ENCODE measurements around the gene TNS4.
A peak's percentile ranks its signal among the peaks of the same experiment; 100 is the strongest.

Gene TNS4

DNA sequence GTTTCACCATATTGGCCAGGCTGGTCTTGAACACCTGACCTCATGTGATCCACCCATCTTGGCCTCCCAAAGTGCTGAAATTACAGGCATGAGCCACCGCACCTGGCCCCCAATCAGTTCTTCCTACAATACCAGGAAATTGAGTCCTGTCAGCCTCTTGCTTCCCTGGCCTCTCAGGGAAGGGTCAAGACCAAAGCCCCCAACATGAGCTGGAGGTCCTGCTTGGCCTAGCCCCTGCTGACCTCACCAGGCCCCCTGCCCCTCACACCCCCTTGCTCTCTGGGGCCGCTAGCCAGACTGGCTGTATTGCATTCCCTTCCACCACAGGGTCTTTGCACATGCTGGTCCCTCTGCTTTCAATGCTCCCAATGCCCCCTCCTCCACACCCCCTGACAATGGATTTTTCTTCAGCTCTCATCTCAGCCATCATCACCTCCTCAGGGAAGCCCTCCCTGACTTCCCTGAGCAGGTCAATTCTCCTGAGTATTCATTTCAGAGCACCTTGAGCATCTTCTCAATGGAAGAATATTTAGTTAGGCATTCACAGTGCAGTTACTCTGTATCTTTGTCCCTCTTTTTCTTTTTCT lies 34.0 kb downstream of the TNS4 start:
- Histone ChIP-seq H3K4me2 (ENCODE audit: insufficient read depth, low read length, poor library complexity, severe bottlenecking) (no peak overlapping the region), H3K4me1 (ENCODE audit: control insufficient read depth in 2 of 2, insufficient read depth in 1 of 2, low read depth in 1 of 2, low read length in 2 of 2) (peaks cover 3 to 11% of the 10 kb centered on the region in 2 donors), H2BK15ac (ENCODE audit: low read length) (peak overlapping the region; percentile 54), H2AK5ac (ENCODE audit: low read depth, low read length) (no peak overlapping the region), H3K18ac (ENCODE audit: low read length) (no peak overlapping the region), H3K9ac (ENCODE audit: low read depth, low read length, poor library complexity) (no peak overlapping the region), H3K14ac (ENCODE audit: low read length) (no peak overlapping the region), H2AFZ (ENCODE audit: low read length) (no peak overlapping the region), H4K91ac (ENCODE audit: low read depth, low read length, poor library complexity) (no peak overlapping the region), H3K36me3 (replicated peaks in 1 of 2; ENCODE audit: control insufficient read depth in 2 of 2, insufficient read depth in 2 of 2, low read length in 2 of 2) (no peaks in the 10 kb centered on the region), H3K9me3 (replicated peaks in 1 of 2; ENCODE audit: control insufficient read depth in 2 of 2, insufficient read depth in 1 of 2, low read depth in 1 of 2, low read length in 2 of 2) (peaks cover 3 to 8% of the 10 kb centered on the region in 2 donors), H4K8ac (ENCODE audit: low read depth, low read length) (no peak overlapping the region), H3K4me3 (ENCODE audit: low read length in 2 of 2) (peak overlapping the region in 1 of 2 donors; percentile 29), H3K23ac (ENCODE audit: low read depth, low read length, poor library complexity) (no peak overlapping the region), H3K27ac (replicated peaks; ENCODE audit: low read length) (no peak overlapping the region), H2BK5ac (ENCODE audit: low read length) (no peak overlapping the region), H3K27me3 (ENCODE audit: control insufficient read depth in 3 of 3, insufficient read depth in 3 of 3, low read depth in 1 of 3, low read length in 3 of 3) (no peaks in the 10 kb centered on the region), H3K79me1 (ENCODE audit: low read depth, low read length) (no peaks in the 10 kb centered on the region), H2BK120ac (ENCODE audit: low read depth, low read length) (no peak overlapping the region), H3K4ac (ENCODE audit: low read length) (no peak overlapping the region), H2BK12ac (ENCODE audit: low read length) (no peak overlapping the region)
- WGBS, 2 donors (ENCODE audit: extremely low coverage in 2 of 2, insufficient read length in 2 of 2, insufficient replicate concordance in 1 of 2): no CpG with 5 or more reads among the region's 2 CpGs
- DNase-seq (ENCODE audit: low spot score): no peak

DNA sequence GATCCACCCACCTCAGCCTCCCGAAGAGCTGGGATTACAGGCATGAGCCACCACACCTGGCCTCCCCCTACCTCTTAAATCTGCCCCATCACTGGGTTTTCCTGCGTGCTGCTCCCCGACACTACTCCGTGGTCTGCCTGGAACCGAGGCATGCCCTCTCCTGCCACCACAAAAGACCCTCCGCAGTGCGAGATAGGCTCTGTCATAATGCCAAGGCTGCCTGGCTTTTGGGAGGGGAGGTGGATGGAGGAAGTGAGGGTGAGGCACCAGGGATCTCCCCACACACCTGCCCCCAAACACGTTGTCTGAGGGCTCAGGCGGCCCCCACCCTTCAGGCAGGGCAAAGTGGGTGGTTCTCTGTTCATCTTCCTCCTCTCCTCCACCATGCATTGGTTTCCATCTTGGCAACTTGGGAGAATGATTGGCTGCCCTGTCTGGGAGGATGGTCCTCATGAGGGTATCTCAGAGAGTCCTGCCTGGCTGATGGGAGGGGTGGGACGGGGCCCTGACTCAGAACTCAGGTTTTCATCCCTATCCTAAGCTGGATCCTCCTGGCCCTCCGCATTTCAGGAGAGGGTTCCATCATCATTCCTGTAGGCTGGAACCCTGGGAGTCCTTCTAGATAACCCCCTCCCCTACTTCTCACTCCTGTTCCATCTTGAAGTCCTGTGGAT lies 35.0 kb downstream of the TNS4 start:
- H2AFZ ChIP-seq (ENCODE audit: low read length): no peak overlapping the region

DNA sequence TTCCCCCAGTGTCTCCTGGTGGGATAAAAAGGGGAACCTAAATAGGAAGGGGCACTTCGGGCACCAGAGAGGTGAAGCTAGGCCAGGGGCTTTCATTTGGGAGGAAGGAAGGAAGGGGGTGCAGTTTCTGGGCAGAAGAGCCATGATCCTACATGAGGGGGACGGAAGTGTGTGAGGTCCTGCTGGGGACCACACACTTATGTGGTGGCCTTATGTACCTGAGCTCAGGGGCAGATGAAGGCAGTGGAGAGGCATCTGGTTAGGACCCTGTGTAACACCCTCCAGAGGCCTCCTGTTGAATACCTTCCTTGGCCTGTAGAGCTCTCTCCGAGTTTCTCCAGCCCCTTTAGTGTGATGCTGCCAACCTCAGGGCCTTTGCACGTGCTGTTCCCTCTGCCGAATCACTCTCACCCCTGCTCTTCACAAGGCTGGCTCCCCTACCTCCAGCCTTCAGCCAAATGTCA lies 37.0 kb downstream of the TNS4 start:
- Histone ChIP-seq H3K4me2 (ENCODE audit: insufficient read depth, low read length, poor library complexity, severe bottlenecking) (no peak overlapping the region), H3K23ac (ENCODE audit: low read depth, low read length, poor library complexity) (no peak overlapping the region), H3K14ac (ENCODE audit: low read length) (no peak overlapping the region), H3K4me1 (ENCODE audit: control insufficient read depth in 2 of 2, insufficient read depth in 1 of 2, low read depth in 1 of 2, low read length in 2 of 2) (peaks cover 3 to 10% of the 10 kb centered on the region in 2 donors), H4K8ac (ENCODE audit: low read depth, low read length) (no peak overlapping the region), H2BK5ac (ENCODE audit: low read length) (peak overlapping the region; percentile 46), H3K9me3 (replicated peaks in 1 of 2; ENCODE audit: control insufficient read depth in 2 of 2, insufficient read depth in 1 of 2, low read depth in 1 of 2, low read length in 2 of 2) (peaks cover 0 to 2% of the 10 kb centered on the region in 2 donors), H3K18ac (ENCODE audit: low read length) (no peak overlapping the region), H2AK5ac (ENCODE audit: low read depth, low read length) (peak overlapping the region; percentile 17), H3K27ac (replicated peaks; ENCODE audit: low read length) (no peak overlapping the region), H2BK12ac (ENCODE audit: low read length) (no peak overlapping the region), H2BK120ac (ENCODE audit: low read depth, low read length) (no peak overlapping the region), H3K4ac (ENCODE audit: low read length) (no peak overlapping the region), H3K79me1 (ENCODE audit: low read depth, low read length) (no peaks in the 10 kb centered on the region), H3K36me3 (replicated peaks in 1 of 2; ENCODE audit: control insufficient read depth in 2 of 2, insufficient read depth in 2 of 2, low read length in 2 of 2) (no peaks in the 10 kb centered on the region), H2BK15ac (ENCODE audit: low read length) (peak overlapping the region; percentile 73), H3K4me3 (ENCODE audit: low read length in 2 of 2) (no peak overlapping the region), H3K9ac (ENCODE audit: low read depth, low read length, poor library complexity) (no peak overlapping the region), H3K27me3 (ENCODE audit: control insufficient read depth in 3 of 3, insufficient read depth in 3 of 3, low read depth in 1 of 3, low read length in 3 of 3) (no peaks in the 10 kb centered on the region), H2AFZ (ENCODE audit: low read length) (no peak overlapping the region), H4K91ac (ENCODE audit: low read depth, low read length, poor library complexity) (no peak overlapping the region)
- no peak for DNase-seq (ENCODE audit: low spot score)
- WGBS, 2 donors (ENCODE audit: extremely low coverage in 2 of 2, insufficient read length in 2 of 2, insufficient replicate concordance in 1 of 2): no CpG with 5 or more reads among the region's 5 CpGs

More for the DNA sequence above, 35.0 kb downstream of the TNS4 start:
- peaks cover 3 to 14% of the 10 kb centered on the region in 2 donors for H3K4me1 ChIP-seq (ENCODE audit: control insufficient read depth in 2 of 2, insufficient read depth in 1 of 2, low read depth in 1 of 2, low read length in 2 of 2)
- peak overlapping the region; percentile 92 for H4K91ac ChIP-seq (ENCODE audit: low read depth, low read length, poor library complexity)
- no peak overlapping the region for H4K8ac ChIP-seq (ENCODE audit: low read depth, low read length)
- H3K4ac ChIP-seq (ENCODE audit: low read length): peak overlapping the region; percentile 89
- H2BK120ac ChIP-seq (ENCODE audit: low read depth, low read length): no peak overlapping the region
- no peak overlapping the region for H3K9ac ChIP-seq (ENCODE audit: low read depth, low read length, poor library complexity)
- H3K4me3 ChIP-seq (ENCODE audit: low read length in 2 of 2): no peak overlapping the region
- no peaks in the 10 kb centered on the region for H3K27me3 ChIP-seq (ENCODE audit: control insufficient read depth in 3 of 3, insufficient read depth in 3 of 3, low read depth in 1 of 3, low read length in 3 of 3)
- H3K14ac ChIP-seq (ENCODE audit: low read length): peak overlapping the region; percentile 38
- H3K36me3 ChIP-seq (replicated peaks in 1 of 2; ENCODE audit: control insufficient read depth in 2 of 2, insufficient read depth in 2 of 2, low read length in 2 of 2): no peaks in the 10 kb centered on the region
- no peak overlapping the region for H3K4me2 ChIP-seq (ENCODE audit: insufficient read depth, low read length, poor library complexity, severe bottlenecking)
- no CpG with 5 or more reads among the region's 11 CpGs for WGBS, 2 donors (ENCODE audit: extremely low coverage in 2 of 2, insufficient read length in 2 of 2, insufficient replicate concordance in 1 of 2)
- no peak overlapping the region for H3K27ac ChIP-seq (replicated peaks; ENCODE audit: low read length)
- peak overlapping the region; percentile 41 for H2BK12ac ChIP-seq (ENCODE audit: low read length)
- no peaks in the 10 kb centered on the region for H3K79me1 ChIP-seq (ENCODE audit: low read depth, low read length)
- H3K23ac ChIP-seq (ENCODE audit: low read depth, low read length, poor library complexity): peak overlapping the region; percentile 65
- H3K9me3 ChIP-seq (replicated peaks in 1 of 2; ENCODE audit: control insufficient read depth in 2 of 2, insufficient read depth in 1 of 2, low read depth in 1 of 2, low read length in 2 of 2): peaks cover 0 to 3% of the 10 kb centered on the region in 2 donors
- H2BK5ac ChIP-seq (ENCODE audit: low read length): no peak overlapping the region
- peak overlapping the region; percentile 58 for H2BK15ac ChIP-seq (ENCODE audit: low read length)
- DNase-seq (ENCODE audit: low spot score): no peak
- no peak overlapping the region for H2AK5ac ChIP-seq (ENCODE audit: low read depth, low read length)
- peak overlapping the region; percentile 71 for H3K18ac ChIP-seq (ENCODE audit: low read length)

DNA sequence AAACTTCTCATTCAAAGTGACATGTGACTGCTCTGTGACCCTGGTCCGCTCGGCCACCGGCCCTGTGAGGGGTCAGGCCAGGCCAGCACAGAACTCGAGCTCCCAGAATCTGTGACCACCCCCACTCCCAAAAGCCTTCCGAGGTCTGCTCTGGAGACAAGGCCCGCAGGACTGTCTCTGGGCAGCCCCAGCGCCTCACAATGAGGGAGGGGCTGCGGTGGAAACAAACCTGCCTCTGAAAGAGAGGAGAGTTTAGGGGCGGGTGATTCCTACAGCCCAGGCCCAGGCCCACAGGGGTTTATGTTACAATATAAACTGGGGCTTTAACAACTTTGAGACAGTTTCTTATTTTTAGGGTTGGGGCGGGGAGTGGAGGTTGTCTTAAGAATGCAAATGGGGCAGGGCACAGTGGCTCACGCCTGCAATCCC lies 38.3 kb downstream of the TNS4 start:
- no peak overlapping the region for H3K4me3 ChIP-seq (ENCODE audit: low read length in 2 of 2)
- H3K18ac ChIP-seq (ENCODE audit: low read length): no peak overlapping the region
- DNase-seq (ENCODE audit: low spot score): no peak

More for the DNA sequence above, 38.3 kb downstream of the TNS4 start:
- peak overlapping the region; percentile 95 for H2AFZ ChIP-seq (ENCODE audit: low read length)
- H3K14ac ChIP-seq (ENCODE audit: low read length): no peak overlapping the region
- no peak overlapping the region for H2BK5ac ChIP-seq (ENCODE audit: low read length)
- no peak overlapping the region for H3K23ac ChIP-seq (ENCODE audit: low read depth, low read length, poor library complexity)
- no peaks in the 10 kb centered on the region for H3K79me1 ChIP-seq (ENCODE audit: low read depth, low read length)
- no peak overlapping the region for H4K91ac ChIP-seq (ENCODE audit: low read depth, low read length, poor library complexity)
- H3K4ac ChIP-seq (ENCODE audit: low read length): no peak overlapping the region
- no peaks in the 10 kb centered on the region for H3K27me3 ChIP-seq (ENCODE audit: control insufficient read depth in 3 of 3, insufficient read depth in 3 of 3, low read depth in 1 of 3, low read length in 3 of 3)
- H2AK5ac ChIP-seq (ENCODE audit: low read depth, low read length): no peak overlapping the region
- peaks cover 10% of the 10 kb centered on the region in 2 donors for H3K4me1 ChIP-seq (ENCODE audit: control insufficient read depth in 2 of 2, insufficient read depth in 1 of 2, low read depth in 1 of 2, low read length in 2 of 2)
- no peak overlapping the region for H2BK120ac ChIP-seq (ENCODE audit: low read depth, low read length)
- WGBS, 2 donors (ENCODE audit: extremely low coverage in 2 of 2, insufficient read length in 2 of 2, insufficient replicate concordance in 1 of 2): no CpG with 5 or more reads among the region's 11 CpGs
- peaks cover 0 to 3% of the 10 kb centered on the region in 2 donors for H3K36me3 ChIP-seq (replicated peaks in 1 of 2; ENCODE audit: control insufficient read depth in 2 of 2, insufficient read depth in 2 of 2, low read length in 2 of 2)
- H3K27ac ChIP-seq (replicated peaks; ENCODE audit: low read length): no peak overlapping the region
- H2BK12ac ChIP-seq (ENCODE audit: low read length): no peak overlapping the region
- no peak overlapping the region for H3K9ac ChIP-seq (ENCODE audit: low read depth, low read length, poor library complexity)
- no peak overlapping the region for H2BK15ac ChIP-seq (ENCODE audit: low read length)
- H3K4me2 ChIP-seq (ENCODE audit: insufficient read depth, low read length, poor library complexity, severe bottlenecking): no peak overlapping the region
- peaks cover 0 to 2% of the 10 kb centered on the region in 2 donors for H3K9me3 ChIP-seq (replicated peaks in 1 of 2; ENCODE audit: control insufficient read depth in 2 of 2, insufficient read depth in 1 of 2, low read depth in 1 of 2, low read length in 2 of 2)
- no peak overlapping the region for H4K8ac ChIP-seq (ENCODE audit: low read depth, low read length)
